K562 (cell line): ENCODE measurements around the gene ADGRB2. TPM values are rescaled to one million over a fixed set of nuclear protein-coding genes. Genes with fewer than 3 reads are reported as not detected.

ENCODE experiments used
- ATAC-seq: fragments of 200-7000 bp; cut with Tn5 transposase; 3 replicates; pipeline ENCODE4 v1.9.1; 2020; ENCODE audit warnings: moderate library complexity
- BruUV-seq: library from RNA; stranded (reverse); fragments of 400-500 nt; replicated peaks from 2 replicates; lab custom pipeline; 2021; lab: Mats Ljungman, UMichigan
- CTCF ChIA-PET: fragments of 300-600 bp; formaldehyde crosslinking; extraction: SDS; loops from one replicate; lab custom pipeline; 2021; ENCODE audit warnings: low intra/inter-chr PET ratio; lab: Yijun Ruan, JAX
- POLR2A ChIA-PET: fragments of 300-600, 350-650 bp; sonication (Branson Sonifier 250); formaldehyde crosslinking; extraction: SDS; loops from one replicate; lab custom pipeline; 2021; ENCODE audit warnings: antibody characterized with exemption, inconsistent platforms; lab: Yijun Ruan, JAX
- DNase-seq, 4 experiments: peaks; one replicate each; pipeline versions ENCODE4 v3.0.0 to v3.0.0-alpha.2; 2011 to 2018; ENCODE audit warnings: low spot score in 3 of 4, mixed read lengths in 3 of 4; ENCODE audit errors: extremely low read depth in 1 of 4
- FAIRE-seq: peaks from 2 replicates; lab custom pipeline; 2011; peaks lifted over from hg19 to GRCh38; lab: Jason Lieb, UNC
- H2AFZ ChIP-seq: 2 replicates; pipeline ENCODE4 v1.6.0; 2011; ENCODE audit warnings: low read depth, low read length, control low read depth, inconsistent platforms
- H3K27ac ChIP-seq: fragments of 200-600 bp; 3 replicates; pipeline ENCODE4 v1.8.0; 2011; ENCODE audit warnings: low read depth, mild to moderate bottlenecking, control low read depth, inconsistent platforms, low read length, moderate library complexity, mixed read lengths; ENCODE audit errors: extremely low read depth
- H3K27me3 ChIP-seq, 2 experiments: fragments of 300-600 bp in 1 of 2; 2 replicates in 1 of 2; 3 replicates in 1 of 2; pipeline versions ENCODE4 v1.6.0 to v1.8.0; 2011; ENCODE audit warnings: inconsistent platforms in 2 of 2, low read length in 2 of 2, mild to moderate bottlenecking in 1 of 2, mixed read lengths in 1 of 2, moderate library complexity in 1 of 2; ENCODE audit not compliant: control insufficient read depth in 2 of 2, insufficient read depth in 2 of 2
- H3K36me3 ChIP-seq: fragments of 300-600 bp; 3 replicates; pipeline ENCODE4 v1.8.0; 2011; ENCODE audit warnings: mild to moderate bottlenecking, low read length, inconsistent platforms; ENCODE audit not compliant: control insufficient read depth, insufficient read depth
- H3K4me1 ChIP-seq, 2 experiments: fragments of 200-600 bp in 1 of 2; replicated peaks in 1 of 2; 2 replicates in 1 of 2; 3 replicates in 1 of 2; pipeline versions ENCODE4 v1.5.1 to v1.8.0; 2011; ENCODE audit warnings: inconsistent platforms in 2 of 2, low read length in 2 of 2, mild to moderate bottlenecking in 1 of 2, mixed read lengths in 1 of 2, moderate library complexity in 1 of 2; ENCODE audit not compliant: control insufficient read depth in 2 of 2, insufficient read depth in 2 of 2
- H3K4me2 ChIP-seq: 2 replicates; pipeline ENCODE4 v1.6.1; 2011; ENCODE audit warnings: low read length, control low read depth, inconsistent platforms, mixed read lengths; ENCODE audit not compliant: insufficient read depth
- H3K4me3 ChIP-seq: fragments of 200-600 bp; sonication (generic), shearing (Covaris generic); 2 replicates; pipeline ENCODE4 v1.5.1; 2016; ENCODE audit warnings: control low read depth, inconsistent platforms
- H3K79me2 ChIP-seq: fragments of 200-600 bp; 3 replicates; pipeline ENCODE4 v1.8.0; 2011; ENCODE audit warnings: low read length, inconsistent platforms; ENCODE audit not compliant: control insufficient read depth, insufficient read depth
- H3K9ac ChIP-seq, 2 experiments: 2 replicates each; pipeline versions ENCODE4 v1.6.0 to v1.6.1; 2011; ENCODE audit warnings: low read depth in 2 of 2, low read length in 2 of 2, control low read depth in 1 of 2, inconsistent platforms in 1 of 2, mild to moderate bottlenecking in 1 of 2, mixed read lengths in 1 of 2; ENCODE audit not compliant: insufficient read depth in 1 of 2
- H3K9me1 ChIP-seq: one replicate; pipeline ENCODE4 v1.6.0; 2011; ENCODE audit warnings: inconsistent platforms, mild to moderate bottlenecking, low read length, moderate library complexity; ENCODE audit not compliant: control insufficient read depth, insufficient read depth
- H3K9me3 ChIP-seq: replicated peaks from 2 replicates; pipeline ENCODE4 v1.5.1; 2011; ENCODE audit warnings: low read depth, low read length, inconsistent platforms; ENCODE audit not compliant: control insufficient read depth, insufficient read depth
- H4K20me1 ChIP-seq: replicated peaks from 2 replicates; pipeline ENCODE4 v1.6.1; 2011; ENCODE audit warnings: low read length, inconsistent platforms, mixed read lengths; ENCODE audit not compliant: control insufficient read depth, insufficient read depth
- GABPA ChIP-seq: fragments of 200-800 bp; sonication (Bioruptor generic); conservative IDR thresholded peaks from 2 replicates; pipeline ENCODE4 v1.6.1; 2016; ENCODE audit warnings: low read depth, missing genetic modification characterization, missing compliant biosample characterization
- KAT8 ChIP-seq: fragments of 450-650 bp; IDR thresholded peaks from 2 replicates; pipeline ENCODE4 v1.6.1; 2016; ENCODE audit warnings: low read depth, mild to moderate bottlenecking
- KDM2B ChIP-seq: fragments of 250-450 bp; sonication (Bioruptor Pico); IDR thresholded peaks from 2 replicates; pipeline ENCODE4 v1.8.0; 2021; ENCODE audit warnings: mild to moderate bottlenecking, moderate library complexity
- RFX1 ChIP-seq: fragments of 450-650 bp; IDR thresholded peaks from 2 replicates; pipeline ENCODE4 v1.6.1; 2016; ENCODE audit warnings: mild to moderate bottlenecking, moderate library complexity
- THRAP3 ChIP-seq: fragments of 450-650 bp; IDR thresholded peaks from 2 replicates; pipeline ENCODE4 v1.6.1; 2016; ENCODE audit warnings: mild to moderate bottlenecking, inconsistent platforms, borderline replicate concordance
- WGBS: fragments of 100-300 bp; shearing (Covaris generic); methylation state at CpG from one replicate; pipeline ENCODE4 v1.1.6; 2016; ENCODE audit warnings: low coverage, mixed read lengths; ENCODE audit not compliant: insufficient coverage; ENCODE audit errors: missing lambda C conversion rate; 5-methylcytosine and 5-hydroxymethylcytosine counted together
- in situ Hi-C: fragments of 300-500 bp; cut with MboI; formaldehyde crosslinking; loops from 4 replicates; pipeline ENCODE4 v1.15.0; 2018; ENCODE audit warnings: inconsistent platforms, mixed read lengths
- intact Hi-C: fragments of 100-400 bp; cut with micrococcal nuclease; formaldehyde crosslinking; loops from 2 replicates; pipeline ENCODE4 v1.14.2; 2022
- polyA plus RNA-seq, 8 experiments: library from polyadenylated mRNA; depleted of rRNA in 4 of 8; stranded (reverse) in 5 of 8; unstranded in 3 of 8; fragments of >200 nt; fragmentation: Nextera tagmentation in 2 of 8; fragmentation: Illumina TruSeq in 1 of 8; extraction: Ambion mirVana in 2 of 8; extraction: Trizol in 1 of 8; gene quantifications; 2 replicates each; pipeline versions ENCODE4 v1.2.1 to v1.2.3, GENCODE V29; 2011 to 2014; ENCODE audit warnings: inconsistent platforms in 1 of 8, missing spikeins in 1 of 8
- total RNA-seq, 7 experiments: library from RNA; depleted of rRNA in 6 of 7; stranded (reverse); fragments of >200 nt in 6 of 7; fragmentation: Illumina TruSeq in 2 of 7; extraction: Trizol in 2 of 7; gene quantifications; 2 replicates each; pipeline versions ENCODE4 v1.2.1 to v1.2.3, GENCODE V29; 2011 to 2021; ENCODE audit warnings: low replicate concordance in 1 of 7
- TF ChIP-seq, protein P1 (sequence below): fragments of 450-650 bp; IDR thresholded peaks from one replicate; pipeline ENCODE4 v1.6.1; 2018; ENCODE audit warnings: mild to moderate bottlenecking, moderate library complexity; ENCODE audit not compliant: partially characterized antibody

The ADGRB2 gene
- total and polyA plus RNA-seq, 9 of the 15 experiments (the other 6 are each of a cell fraction or from before 2014, with no cell fraction given): 0.04 to 0.23 (median 0.20) TPM; not detected in 2

GRCh38 chr1:31687601-31688000 is 76.5 kb downstream of the ADGRB2 start:
- ATAC-seq (no peak), FAIRE-seq (no peak), DNase-seq (no peak)
- Histone ChIP-seq H3K4me2 (no peak overlapping the region), H3K4me3 (no peak overlapping the region), H3K4me1 (peaks cover 0 to 11% of the 10 kb centered on the region in 2 experiments; a peak in 1 of 5 replicates), H2AFZ (no peak overlapping the region), H3K9me1 (no peaks in the 10 kb centered on the region), H3K27ac (no peak overlapping the region), H3K9me3 (no peaks in the 10 kb centered on the region), H3K79me2 (no peaks in the 10 kb centered on the region), H4K20me1 (peaks cover 30% of the 10 kb centered on the region), H3K9ac (no peak overlapping the region), H3K36me3 (no peaks in the 10 kb centered on the region), H3K27me3 (peaks cover 40 to 87% of the 10 kb centered on the region in 2 experiments)
- intact Hi-C loops (no loop called here), in situ Hi-C loops (no loop called here)
- ChIA-PET CTCF (no interaction called here), POLR2A (interaction anchor here (1.2 to 1.3 kb wide), 2 partner anchors 9 to 16 kb away, joined by 3 to 4 read pairs; no protein-coding TSS in a partner anchor)
- BruUV-seq: no TSS peak
- 4% methylated on average over 8 of the region's 8 CpGs for WGBS
- no peak for TF ChIP-seq RFX1

- FAIRE-seq (no peak), ATAC-seq (no peak), DNase-seq (no peak)
- in situ Hi-C loops (no loop called here), intact Hi-C loops (no loop called here)
- ChIA-PET POLR2A (interaction anchor here (0.9 to 1.0 kb wide), 2 partner anchors 11 to 13 kb away, joined by 3 to 5 read pairs; no protein-coding TSS in a partner anchor), CTCF (no interaction called here)
- H3K27me3 ChIP-seq: peaks cover 52 to 92% of the 10 kb centered on the region in 2 experiments
- H3K4me1 ChIP-seq: peaks cover 0 to 6% of the 10 kb centered on the region in 2 experiments; a peak in 1 of 5 replicates
- H3K4me3 ChIP-seq: no peak overlapping the region
- H3K4me2 ChIP-seq: no peak overlapping the region
- H3K9me1 ChIP-seq: no peaks in the 10 kb centered on the region
- H3K79me2 ChIP-seq: no peaks in the 10 kb centered on the region
- TF ChIP-seq, protein P1, sequence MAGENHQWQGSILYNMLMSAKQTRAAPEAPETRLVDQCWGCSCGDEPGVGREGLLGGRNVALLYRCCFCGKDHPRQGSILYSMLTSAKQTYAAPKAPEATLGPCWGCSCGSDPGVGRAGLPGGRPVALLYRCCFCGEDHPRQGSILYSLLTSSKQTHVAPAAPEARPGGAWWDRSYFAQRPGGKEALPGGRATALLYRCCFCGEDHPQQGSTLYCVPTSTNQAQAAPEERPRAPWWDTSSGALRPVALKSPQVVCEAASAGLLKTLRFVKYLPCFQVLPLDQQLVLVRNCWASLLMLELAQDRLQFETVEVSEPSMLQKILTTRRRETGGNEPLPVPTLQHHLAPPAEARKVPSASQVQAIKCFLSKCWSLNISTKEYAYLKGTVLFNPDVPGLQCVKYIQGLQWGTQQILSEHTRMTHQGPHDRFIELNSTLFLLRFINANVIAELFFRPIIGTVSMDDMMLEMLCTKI: no peak
- TF ChIP-seq GABPA (tag): no peak
- TF ChIP-seq KAT8: no peak
- TF ChIP-seq THRAP3: no peak
- TF ChIP-seq KDM2B: no peak
- no peak overlapping the region for H3K9ac ChIP-seq
- WGBS: 2% methylated on average over 8 of the region's 8 CpGs
- H3K27ac ChIP-seq: no peak overlapping the region
- BruUV-seq: no TSS peak
- H2AFZ ChIP-seq: no peak overlapping the region
- peaks cover 34% of the 10 kb centered on the region for H4K20me1 ChIP-seq
- H3K9me3 ChIP-seq: no peaks in the 10 kb centered on the region
- no peaks in the 10 kb centered on the region for H3K36me3 ChIP-seq
Observed at GRCh38 chr1:31685795-31686194, 78.3 kb downstream of the ADGRB2 start.
